HG02973 (cell line): Measurements from ENCODE around the gene FAM181A.

Experiments used
- ATAC-seq: cut with Tn5 transposase; IDR thresholded peaks from one replicate; pipeline ENCODE4 v1.9.1; 2021; ENCODE audit warnings: moderate library complexity; ENCODE audit not compliant: unreplicated experiment

FAM181A gene

GRCh38 chr14:93926873-93927799 lies at the start of gene FAM181A:
Gene FAM181A, plus strand, starts transcription at chr14:93927344. Its CDS starts 942 bp downstream, at chr14:93928286.
- ATAC-seq = no peak

- ATAC-seq = no peak
Observed at GRCh38 chr14:93878212-93878611, 48.9 kb upstream of the FAM181A start.

GRCh38 chr14:93878871-93879270 lies 48.3 kb upstream of the FAM181A start:
- ATAC-seq = no peak

- ATAC-seq = no peak
Observed at GRCh38 chr14:93879362-93879983, 47.7 kb upstream of the FAM181A start.

- no peak for ATAC-seq
Observed at GRCh38 chr14:93880021-93880820, 46.9 kb upstream of the FAM181A start.

DNA sequence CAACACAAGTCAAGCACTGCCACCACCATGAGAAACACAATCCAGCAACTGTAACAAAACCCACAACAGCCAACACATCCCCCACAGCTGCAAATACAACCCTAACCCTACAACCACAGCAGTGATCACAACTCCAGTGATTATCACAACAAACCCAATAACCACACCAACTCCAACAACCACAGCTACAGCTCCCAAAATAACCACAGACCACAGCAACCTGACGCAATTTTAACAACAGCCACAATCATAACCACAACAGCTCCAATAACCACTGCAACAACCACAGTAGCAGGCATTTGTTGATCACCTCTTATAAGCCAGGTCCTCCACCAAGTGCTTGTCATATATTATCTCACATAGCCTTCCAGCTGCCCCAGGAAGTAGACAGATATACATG lies 42.2 kb upstream of the FAM181A start:
- ATAC-seq = no peak

DNA sequence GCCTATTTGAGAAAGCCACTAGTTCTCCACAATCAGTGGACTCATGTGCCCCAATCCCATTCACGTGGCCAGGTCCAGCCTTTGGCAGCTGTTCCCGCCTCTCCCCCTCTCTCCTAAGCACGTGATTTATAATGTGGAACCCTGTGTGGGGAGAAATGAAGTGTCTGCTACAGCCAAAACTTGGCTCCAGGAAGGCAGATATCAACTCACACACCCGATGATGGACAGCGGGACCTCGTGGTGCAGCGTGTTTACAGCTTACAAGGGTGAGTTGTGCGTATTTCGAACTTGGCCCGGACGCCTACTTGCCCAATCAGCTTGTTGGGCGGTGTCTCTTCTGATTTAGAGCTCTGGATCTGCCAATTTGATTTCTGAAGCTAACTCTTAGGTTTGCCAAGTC lies 38.1 kb upstream of the FAM181A start:
- ATAC-seq = no peak

- ATAC-seq = no peak
Observed at GRCh38 chr14:93889739-93890483, 37.2 kb upstream of the FAM181A start.

- ATAC-seq = no peak
Observed at GRCh38 chr14:93891756-93892504, 35.2 kb upstream of the FAM181A start.

DNA sequence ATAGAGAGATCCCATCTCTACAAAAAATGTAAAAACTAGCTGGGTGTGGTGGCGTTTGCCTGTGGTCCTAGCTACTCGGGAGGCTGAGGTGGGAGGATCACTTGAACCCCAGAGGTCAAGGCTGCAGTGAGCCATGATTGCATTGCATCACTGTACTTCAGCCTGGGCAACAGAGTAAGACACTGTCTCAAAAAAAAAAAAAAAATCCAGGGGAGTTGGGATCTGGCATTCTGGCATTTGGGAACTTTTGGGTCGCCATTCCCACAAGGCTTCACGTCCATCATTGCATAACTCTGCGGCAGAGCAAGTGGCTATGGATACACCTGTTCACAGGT lies 34.7 kb upstream of the FAM181A start:
- ATAC-seq = no peak

DNA sequence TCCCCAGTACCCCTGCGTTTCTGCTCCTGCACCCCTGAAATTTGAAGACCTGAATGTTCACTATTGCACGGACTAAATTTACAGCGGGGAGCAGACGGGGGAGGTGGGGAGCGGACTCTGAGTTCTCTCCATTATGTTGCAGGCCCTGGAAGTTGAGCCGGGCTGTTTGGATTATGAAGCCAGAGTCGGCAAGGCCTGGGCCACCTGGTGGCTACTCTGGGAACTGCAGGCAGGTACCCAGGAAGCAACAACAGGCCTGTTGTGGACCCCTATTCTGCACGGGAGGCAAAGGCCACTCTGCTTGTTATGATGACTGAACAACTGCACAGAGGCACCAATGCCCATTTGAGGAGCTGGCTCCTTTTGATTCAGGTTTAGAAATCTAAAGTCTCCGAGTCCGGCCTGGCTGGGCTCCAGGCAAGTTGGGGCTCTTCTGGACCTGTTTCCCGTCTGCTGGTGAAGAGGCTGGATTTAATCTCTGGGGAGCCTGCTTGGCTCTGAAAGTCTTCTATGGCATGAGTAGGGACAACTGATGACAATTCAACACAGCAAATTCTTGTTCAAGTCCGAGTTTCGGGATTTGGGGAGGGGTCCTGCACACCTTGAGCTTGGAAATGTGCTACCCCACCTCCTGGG lies 34.1 kb upstream of the FAM181A start:
- ATAC-seq = peak; percentile 49

DNA sequence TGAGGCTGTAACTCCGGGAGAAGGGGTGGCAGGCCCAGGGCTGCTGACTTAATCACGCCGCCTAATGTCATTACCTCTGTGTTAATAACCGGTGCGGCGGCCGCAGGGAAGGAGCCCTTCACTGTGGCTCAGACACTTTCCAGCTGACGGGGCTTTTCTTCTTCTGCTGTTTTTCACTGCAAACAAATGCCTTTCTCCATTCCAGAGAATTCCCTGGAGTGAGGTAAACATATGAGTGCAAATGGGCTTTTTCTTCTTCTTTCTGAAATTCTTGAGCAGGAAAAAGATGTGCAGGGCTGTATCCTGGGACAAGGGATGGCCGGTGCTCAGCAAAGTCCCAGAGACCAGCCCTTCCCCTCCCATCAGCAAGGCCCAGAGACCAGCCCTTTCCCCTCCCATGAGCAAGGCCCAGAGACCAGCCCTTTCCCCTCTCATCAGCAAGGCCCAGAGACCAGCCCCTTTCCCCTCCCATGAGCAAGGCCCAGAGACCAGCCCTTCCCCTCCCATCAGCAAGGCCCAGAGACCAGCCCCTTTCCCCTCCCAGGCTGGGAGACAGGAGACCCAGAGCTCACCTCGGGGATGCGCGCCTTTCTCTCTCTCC lies 33.4 kb upstream of the FAM181A start:
- no peak for ATAC-seq

DNA sequence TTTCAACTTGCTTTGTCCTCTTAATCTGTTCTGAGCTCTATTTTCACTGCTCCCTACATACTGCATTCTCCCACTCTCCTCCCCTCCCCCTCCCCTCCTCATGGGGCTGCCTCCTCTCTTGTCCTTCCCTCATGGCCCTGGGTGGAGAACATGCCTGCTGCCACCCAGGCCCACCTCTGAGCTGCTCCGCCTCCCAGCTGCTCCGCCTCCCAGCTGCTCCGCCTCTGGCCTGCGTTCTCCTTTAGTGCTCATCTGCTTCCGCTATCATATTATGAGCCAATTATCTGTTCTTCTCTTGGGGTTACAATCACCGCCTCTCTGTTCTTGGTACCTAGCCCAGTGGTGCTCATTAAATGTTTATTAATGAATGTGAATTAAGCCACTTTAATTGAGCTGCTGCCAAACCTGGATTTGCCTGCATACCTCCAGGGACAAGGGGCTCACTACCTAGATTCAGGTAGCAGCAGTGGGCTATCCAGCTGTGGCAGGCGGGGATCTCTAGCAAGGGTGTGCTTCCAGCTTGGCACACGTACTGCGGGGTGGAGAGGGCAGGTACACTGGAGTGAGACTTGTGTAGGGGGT lies 32.0 kb upstream of the FAM181A start:
- ATAC-seq = no peak

GRCh38 chr14:93897476-93897845 lies 29.7 kb upstream of the FAM181A start:
- no peak for ATAC-seq

DNA sequence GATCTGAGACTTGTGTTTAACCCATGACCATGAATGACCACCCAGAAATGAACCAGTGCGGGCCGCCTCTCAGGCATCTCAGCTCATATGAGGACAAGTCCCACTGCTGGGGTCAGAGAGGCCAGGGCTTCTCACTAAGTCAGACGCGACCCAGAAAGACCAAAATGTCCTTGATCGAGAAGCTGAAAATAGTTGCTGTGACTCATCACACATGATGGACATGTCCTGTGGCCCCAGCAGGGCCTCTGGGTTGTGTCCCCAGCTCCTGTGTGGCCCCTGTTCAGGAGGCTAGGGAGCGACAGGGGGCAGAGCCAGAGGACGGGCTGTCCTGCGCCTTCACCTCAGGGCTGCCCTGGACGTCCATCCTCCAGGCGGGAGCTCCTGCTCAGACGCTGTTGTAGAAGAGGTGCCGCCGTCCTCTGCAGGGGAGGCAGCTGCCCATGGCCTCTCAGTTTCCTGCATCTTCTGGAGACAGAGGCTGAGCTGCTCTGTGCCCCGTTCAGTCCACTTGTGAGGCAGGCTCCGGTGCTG lies 29.0 kb upstream of the FAM181A start:
- ATAC-seq = no peak

DNA sequence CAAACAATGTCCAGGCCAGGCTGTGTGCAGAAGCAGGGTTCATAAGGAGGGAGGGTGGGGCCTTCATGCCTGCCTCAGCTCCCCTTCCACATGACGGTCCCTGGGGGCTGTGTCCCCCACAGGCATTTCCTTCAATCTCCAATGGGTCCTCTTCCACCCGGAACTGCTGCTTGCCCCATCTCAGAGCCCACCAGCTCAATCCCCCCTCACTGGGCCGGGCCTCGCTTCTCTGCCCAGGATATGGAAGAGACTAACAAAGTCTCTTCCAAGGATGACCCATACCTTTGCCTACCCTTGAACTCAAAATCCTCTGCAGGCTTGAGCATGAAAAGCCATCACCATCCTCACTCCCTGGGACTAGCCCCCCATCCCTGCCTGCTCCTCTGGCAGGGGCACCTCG lies 28.4 kb upstream of the FAM181A start:
- no peak for ATAC-seq

GRCh38 chr14:93901813-93902212 lies 25.3 kb upstream of the FAM181A start:
- no peak for ATAC-seq

GRCh38 chr14:93902619-93903307 lies 24.4 kb upstream of the FAM181A start:
- ATAC-seq = no peak
